ENCODE data around the gene IRGQ. TPM values are rescaled to one million over a fixed set of nuclear protein-coding genes. Genes with fewer than 3 reads are reported as not detected.
A peak's percentile ranks its signal among the peaks of the same experiment; 100 is the strongest.

Gene IRGQ
- total RNA-seq, 1 experiment from 2014 or later = 38.1 TPM

DNA sequence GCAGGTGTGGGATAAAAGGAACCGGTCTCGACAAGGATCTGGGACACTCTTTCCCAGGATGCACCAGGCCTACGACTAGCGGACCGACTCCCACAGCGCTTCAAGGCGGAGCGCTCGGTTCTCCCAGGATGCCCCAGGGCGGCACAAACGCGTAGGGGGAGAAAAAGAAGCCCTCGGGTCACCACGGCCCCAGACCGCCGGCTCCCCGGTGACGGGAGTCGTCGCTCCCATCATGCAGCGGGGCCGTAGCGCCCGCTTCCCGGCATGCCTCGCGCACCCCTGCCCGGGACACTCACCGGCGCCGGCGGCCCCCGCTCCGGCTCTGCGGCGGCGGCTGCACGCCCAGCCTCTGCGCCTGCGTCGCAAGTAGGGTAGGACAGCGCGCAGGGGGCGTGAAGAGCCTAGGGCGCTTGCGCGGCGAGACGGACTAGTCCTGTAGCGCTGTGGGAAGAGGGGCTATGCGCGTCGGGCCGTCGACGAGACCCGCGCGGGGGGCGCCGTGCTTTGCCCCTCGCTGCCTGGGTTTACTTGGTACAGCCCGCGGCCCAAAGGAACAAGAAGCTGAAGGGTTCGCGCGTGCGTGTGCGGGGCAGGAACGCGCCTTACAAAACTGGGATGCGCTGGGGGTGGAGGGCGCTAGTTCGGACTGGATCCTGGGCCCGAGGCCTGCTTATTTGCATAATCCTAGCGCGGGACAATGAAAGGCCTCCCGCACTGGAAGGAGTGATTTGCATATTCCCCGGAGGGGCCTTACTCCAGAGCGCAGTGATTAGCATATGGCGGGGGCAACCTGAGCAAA, 23.5 kb upstream of the IRGQ start, which contains the start of gene ZNF428 (continued):
- peak; percentile 54 for TF ChIP-seq PRDM15 (CRISPR knock-in tag; IDR thresholded peaks at IDR 0.05)
- TF ChIP-seq ATF6 (CRISPR knock-in tag; IDR thresholded peaks at IDR 0.05) = no peak
- TF ChIP-seq, protein P1, sequence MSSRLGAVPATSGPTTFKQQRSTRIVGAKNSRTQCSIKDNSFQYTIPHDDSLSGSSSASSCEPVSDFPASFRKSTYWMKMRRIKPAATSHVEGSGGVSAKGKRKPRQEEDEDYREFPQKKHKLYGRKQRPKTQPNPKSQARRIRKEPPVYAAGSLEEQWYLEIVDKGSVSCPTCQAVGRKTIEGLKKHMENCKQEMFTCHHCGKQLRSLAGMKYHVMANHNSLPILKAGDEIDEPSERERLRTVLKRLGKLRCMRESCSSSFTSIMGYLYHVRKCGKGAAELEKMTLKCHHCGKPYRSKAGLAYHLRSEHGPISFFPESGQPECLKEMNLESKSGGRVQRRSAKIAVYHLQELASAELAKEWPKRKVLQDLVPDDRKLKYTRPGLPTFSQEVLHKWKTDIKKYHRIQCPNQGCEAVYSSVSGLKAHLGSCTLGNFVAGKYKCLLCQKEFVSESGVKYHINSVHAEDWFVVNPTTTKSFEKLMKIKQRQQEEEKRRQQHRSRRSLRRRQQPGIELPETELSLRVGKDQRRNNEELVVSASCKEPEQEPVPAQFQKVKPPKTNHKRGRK (CRISPR knock-in tag; IDR thresholded peaks at IDR 0.05; ENCODE audit: borderline replicate concordance) = no peak
- TF ChIP-seq SMAD3 (CRISPR knock-in tag; IDR thresholded peaks at IDR 0.05; ENCODE audit: borderline replicate concordance) = no peak
- TF ChIP-seq FOXK1 (CRISPR knock-in tag; IDR thresholded peaks at IDR 0.05) = peak; percentile 54; the same call in 1 of the 2 replicates
- no peak for TF ChIP-seq NFATC4 (CRISPR knock-in tag; IDR thresholded peaks at IDR 0.05)
- TF ChIP-seq IRF2 (CRISPR knock-in tag; IDR thresholded peaks at IDR 0.05; ENCODE audit: borderline replicate concordance, low read depth) = no peak
- no peak for TF ChIP-seq CDX4 (CRISPR knock-in tag; IDR thresholded peaks at IDR 0.05; ENCODE audit: borderline replicate concordance)
- TF ChIP-seq ELF4 (CRISPR knock-in tag; IDR thresholded peaks at IDR 0.05; ENCODE audit: low read depth) = 0 out of 2 replicates have a peak, but pooled peaks have one; percentile 41
- TF ChIP-seq SMAD4 (CRISPR knock-in tag; IDR thresholded peaks at IDR 0.05) = peak; percentile 55; the same call in 1 of the 2 replicates
- no peak for TF ChIP-seq HMGA2 (CRISPR knock-in tag; IDR thresholded peaks at IDR 0.05)
- peak; percentile 87; the same call in 1 of the 2 replicates for TF ChIP-seq JUN (CRISPR knock-in tag; IDR thresholded peaks at IDR 0.05)
- TF ChIP-seq CTCF (IDR thresholded peaks at IDR 0.05) = no peak
- no peak for TF ChIP-seq ZNF232 (CRISPR knock-in tag; IDR thresholded peaks at IDR 0.05)
- TF ChIP-seq, protein P2, sequence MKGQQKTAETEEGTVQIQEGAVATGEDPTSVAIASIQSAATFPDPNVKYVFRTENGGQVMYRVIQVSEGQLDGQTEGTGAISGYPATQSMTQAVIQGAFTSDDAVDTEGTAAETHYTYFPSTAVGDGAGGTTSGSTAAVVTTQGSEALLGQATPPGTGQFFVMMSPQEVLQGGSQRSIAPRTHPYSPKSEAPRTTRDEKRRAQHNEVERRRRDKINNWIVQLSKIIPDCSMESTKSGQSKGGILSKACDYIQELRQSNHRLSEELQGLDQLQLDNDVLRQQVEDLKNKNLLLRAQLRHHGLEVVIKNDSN (CRISPR knock-in tag; IDR thresholded peaks at IDR 0.05) = 0 out of 2 replicates have a peak, but pooled peaks have one; percentile 27
- TF ChIP-seq, protein P3, sequence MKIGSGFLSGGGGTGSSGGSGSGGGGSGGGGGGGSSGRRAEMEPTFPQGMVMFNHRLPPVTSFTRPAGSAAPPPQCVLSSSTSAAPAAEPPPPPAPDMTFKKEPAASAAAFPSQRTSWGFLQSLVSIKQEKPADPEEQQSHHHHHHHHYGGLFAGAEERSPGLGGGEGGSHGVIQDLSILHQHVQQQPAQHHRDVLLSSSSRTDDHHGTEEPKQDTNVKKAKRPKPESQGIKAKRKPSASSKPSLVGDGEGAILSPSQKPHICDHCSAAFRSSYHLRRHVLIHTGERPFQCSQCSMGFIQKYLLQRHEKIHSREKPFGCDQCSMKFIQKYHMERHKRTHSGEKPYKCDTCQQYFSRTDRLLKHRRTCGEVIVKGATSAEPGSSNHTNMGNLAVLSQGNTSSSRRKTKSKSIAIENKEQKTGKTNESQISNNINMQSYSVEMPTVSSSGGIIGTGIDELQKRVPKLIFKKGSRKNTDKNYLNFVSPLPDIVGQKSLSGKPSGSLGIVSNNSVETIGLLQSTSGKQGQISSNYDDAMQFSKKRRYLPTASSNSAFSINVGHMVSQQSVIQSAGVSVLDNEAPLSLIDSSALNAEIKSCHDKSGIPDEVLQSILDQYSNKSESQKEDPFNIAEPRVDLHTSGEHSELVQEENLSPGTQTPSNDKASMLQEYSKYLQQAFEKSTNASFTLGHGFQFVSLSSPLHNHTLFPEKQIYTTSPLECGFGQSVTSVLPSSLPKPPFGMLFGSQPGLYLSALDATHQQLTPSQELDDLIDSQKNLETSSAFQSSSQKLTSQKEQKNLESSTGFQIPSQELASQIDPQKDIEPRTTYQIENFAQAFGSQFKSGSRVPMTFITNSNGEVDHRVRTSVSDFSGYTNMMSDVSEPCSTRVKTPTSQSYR (CRISPR knock-in tag; IDR thresholded peaks at IDR 0.05) = 0 out of 2 replicates have a peak, but pooled peaks have one; percentile 36
- TF ChIP-seq, protein P4, sequence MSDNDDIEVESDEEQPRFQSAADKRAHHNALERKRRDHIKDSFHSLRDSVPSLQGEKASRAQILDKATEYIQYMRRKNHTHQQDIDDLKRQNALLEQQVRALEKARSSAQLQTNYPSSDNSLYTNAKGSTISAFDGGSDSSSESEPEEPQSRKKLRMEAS (CRISPR knock-in tag; IDR thresholded peaks at IDR 0.05) = peak; percentile 66
- TF ChIP-seq, protein P5, sequence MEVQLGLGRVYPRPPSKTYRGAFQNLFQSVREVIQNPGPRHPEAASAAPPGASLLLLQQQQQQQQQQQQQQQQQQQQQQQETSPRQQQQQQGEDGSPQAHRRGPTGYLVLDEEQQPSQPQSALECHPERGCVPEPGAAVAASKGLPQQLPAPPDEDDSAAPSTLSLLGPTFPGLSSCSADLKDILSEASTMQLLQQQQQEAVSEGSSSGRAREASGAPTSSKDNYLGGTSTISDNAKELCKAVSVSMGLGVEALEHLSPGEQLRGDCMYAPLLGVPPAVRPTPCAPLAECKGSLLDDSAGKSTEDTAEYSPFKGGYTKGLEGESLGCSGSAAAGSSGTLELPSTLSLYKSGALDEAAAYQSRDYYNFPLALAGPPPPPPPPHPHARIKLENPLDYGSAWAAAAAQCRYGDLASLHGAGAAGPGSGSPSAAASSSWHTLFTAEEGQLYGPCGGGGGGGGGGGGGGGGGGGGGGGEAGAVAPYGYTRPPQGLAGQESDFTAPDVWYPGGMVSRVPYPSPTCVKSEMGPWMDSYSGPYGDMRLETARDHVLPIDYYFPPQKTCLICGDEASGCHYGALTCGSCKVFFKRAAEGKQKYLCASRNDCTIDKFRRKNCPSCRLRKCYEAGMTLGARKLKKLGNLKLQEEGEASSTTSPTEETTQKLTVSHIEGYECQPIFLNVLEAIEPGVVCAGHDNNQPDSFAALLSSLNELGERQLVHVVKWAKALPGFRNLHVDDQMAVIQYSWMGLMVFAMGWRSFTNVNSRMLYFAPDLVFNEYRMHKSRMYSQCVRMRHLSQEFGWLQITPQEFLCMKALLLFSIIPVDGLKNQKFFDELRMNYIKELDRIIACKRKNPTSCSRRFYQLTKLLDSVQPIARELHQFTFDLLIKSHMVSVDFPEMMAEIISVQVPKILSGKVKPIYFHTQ (CRISPR knock-in tag; IDR thresholded peaks at IDR 0.05) = no peak
- no peak for TF ChIP-seq ZNF396 (CRISPR knock-in tag; IDR thresholded peaks at IDR 0.05; ENCODE audit: borderline replicate concordance)
- no peak for TF ChIP-seq SOX15 (CRISPR knock-in tag; IDR thresholded peaks at IDR 0.05)
- TF ChIP-seq NFYB (CRISPR knock-in tag; conservative IDR thresholded peaks at IDR 0.05; ENCODE audit: low read depth) = 0 out of 2 replicates have a peak, but pooled peaks have one; percentile 16

Measured in WTC11 (cell line).